Liver (tissue), 9 donors: ENCODE results near the gene CBFA2T2. TPM values are rescaled to one million over a fixed set of nuclear protein-coding genes. Genes with fewer than 3 reads are reported as not detected.

ENCODE experiments used
- DNase-seq: peaks from one replicate; pipeline ENCODE4 v3.0.0-alpha.2; 2017; ENCODE audit warnings: low spot score
- H3K27ac ChIP-seq, 2 donors: one replicate each; pipeline ENCODE4 v1.7.0; 2013; ENCODE audit warnings: inconsistent platforms in 2 of 2, low read length in 2 of 2, control low read depth in 1 of 2, low read depth in 1 of 2, mild to moderate bottlenecking in 1 of 2
- H3K27me3 ChIP-seq, 4 donors: one replicate each; pipeline versions ENCODE4 v1.6.1 to v1.7.0; 2013; ENCODE audit warnings: low read length in 3 of 4, inconsistent platforms in 1 of 4, mild to moderate bottlenecking in 1 of 4, moderate library complexity in 1 of 4; ENCODE audit not compliant: control insufficient read depth in 4 of 4, insufficient read depth in 4 of 4
- H3K36me3 ChIP-seq, 4 donors: one replicate each; pipeline versions ENCODE4 v1.6.1 to v1.7.0; 2013; ENCODE audit warnings: low read length in 3 of 4, mild to moderate bottlenecking in 3 of 4, low read depth in 1 of 4, moderate library complexity in 1 of 4; ENCODE audit not compliant: control insufficient read depth in 4 of 4, insufficient read depth in 3 of 4
- H3K4me1 ChIP-seq, 4 donors: one replicate each; pipeline versions ENCODE4 v1.6.1 to v1.7.0; 2013; ENCODE audit warnings: low read length in 3 of 4, mild to moderate bottlenecking in 3 of 4, moderate library complexity in 1 of 4; ENCODE audit not compliant: control insufficient read depth in 4 of 4, insufficient read depth in 4 of 4
- H3K4me3 ChIP-seq, 3 donors: one replicate each; pipeline versions ENCODE4 v1.6.1 to v1.7.0; 2013; ENCODE audit warnings: low read length in 3 of 3, control low read depth in 1 of 3, low read depth in 1 of 3, mild to moderate bottlenecking in 1 of 3
- H3K9ac ChIP-seq, 2 donors: one replicate each; pipeline ENCODE4 v1.7.0; 2013; ENCODE audit warnings: low read length in 2 of 2, mild to moderate bottlenecking in 2 of 2, moderate library complexity in 2 of 2, control low read depth in 1 of 2, low read depth in 1 of 2
- H3K9me3 ChIP-seq, 4 donors: one replicate each; pipeline versions ENCODE4 v1.6.1 to v1.7.0; 2013; ENCODE audit warnings: low read length in 3 of 4; ENCODE audit not compliant: control insufficient read depth in 4 of 4
- EGR1 ChIP-seq, 2 donors: IDR thresholded peaks; 2 replicates each; pipeline ENCODE4 v1.6.1; 2016 to 2018; ENCODE audit warnings: antibody characterized with exemption in 2 of 2, low read depth in 2 of 2
- FOXA1 ChIP-seq: IDR thresholded peaks from 2 replicates; pipeline ENCODE4 v1.6.1; 2016; ENCODE audit warnings: antibody characterized with exemption
- FOXA2 ChIP-seq: IDR thresholded peaks from 2 replicates; pipeline ENCODE4 v1.6.1; 2016; ENCODE audit warnings: antibody characterized with exemption
- GABPA ChIP-seq, 2 donors: IDR thresholded peaks in 1 of 2; conservative IDR thresholded peaks in 1 of 2; 2 replicates each; pipeline ENCODE4 v1.6.1; 2016; ENCODE audit warnings: antibody characterized with exemption in 2 of 2, mild to moderate bottlenecking in 1 of 2, moderate library complexity in 1 of 2
- HNF4A ChIP-seq, 2 donors: conservative IDR thresholded peaks; 2 replicates each; pipeline ENCODE4 v1.6.1; 2016; ENCODE audit warnings: antibody characterized with exemption in 2 of 2, mild to moderate bottlenecking in 2 of 2
- HNF4G ChIP-seq: IDR thresholded peaks from 2 replicates; pipeline ENCODE4 v1.6.1; 2016; ENCODE audit warnings: antibody characterized with exemption
- NR2F2 ChIP-seq: IDR thresholded peaks from 2 replicates; pipeline ENCODE4 v1.6.1; 2016; ENCODE audit warnings: antibody characterized with exemption
- RAD21 ChIP-seq, 2 donors: IDR thresholded peaks; 2 replicates each; pipeline ENCODE4 v1.6.1; 2016; ENCODE audit warnings: antibody characterized with exemption in 2 of 2, mild to moderate bottlenecking in 2 of 2
- RXRA ChIP-seq, 2 donors: IDR thresholded peaks; 2 replicates each; pipeline ENCODE4 v1.6.1; 2017 to 2018; ENCODE audit warnings: antibody characterized with exemption in 2 of 2, mild to moderate bottlenecking in 1 of 2
- SP1 ChIP-seq: IDR thresholded peaks from 2 replicates; pipeline ENCODE4 v1.6.1; 2018; ENCODE audit warnings: antibody characterized with exemption, mild to moderate bottlenecking
- TAF1 ChIP-seq: conservative IDR thresholded peaks from 2 replicates; pipeline ENCODE4 v1.6.1; 2016; ENCODE audit warnings: antibody characterized with exemption, mild to moderate bottlenecking
- YY1 ChIP-seq: IDR thresholded peaks from 2 replicates; pipeline ENCODE4 v1.6.1; 2016; ENCODE audit warnings: antibody characterized with exemption, mild to moderate bottlenecking
- WGBS: extraction: QIAGEN DNeasy Blood & Tissue Kit; methylation state at CpG from one replicate; pipeline ENCODE4 v1.1.7; 2013; 5-methylcytosine and 5-hydroxymethylcytosine counted together
- polyA plus RNA-seq, 2 donors: library from polyadenylated mRNA; stranded (reverse) in 1 of 2; unstranded in 1 of 2; fragments of 200-250 nt in 1 of 2; fragments of >200 nt in 1 of 2; fragmentation: Nextera tagmentation in 1 of 2; extraction: Ambion mirVana in 1 of 2; gene quantifications; one replicate each; pipeline versions ENCODE4 v1.2.1 to v1.2.3, GENCODE V29; 2013 to 2015
- total RNA-seq, 2 donors: library from RNA; depleted of rRNA; stranded (reverse); fragments of >200 nt; gene quantifications; one replicate each; pipeline ENCODE4 v1.2.3, GENCODE V29; 2014
- TF ChIP-seq, protein P1 (sequence below): IDR thresholded peaks from 2 replicates; pipeline ENCODE4 v1.6.1; 2016; ENCODE audit warnings: antibody characterized with exemption, mild to moderate bottlenecking
- TF ChIP-seq, protein P2 (sequence below): IDR thresholded peaks from 2 replicates; pipeline ENCODE4 v1.6.1; 2016; ENCODE audit warnings: antibody characterized with exemption
- TF ChIP-seq, protein P3 (sequence below): IDR thresholded peaks from 2 replicates; pipeline ENCODE4 v1.6.1; 2016; ENCODE audit warnings: antibody characterized with exemption
- donor health status: healthy.
- donor health status: healthy.
- donor health status: healthy.
- donor health status: healthy.
- donor health status: healthy.

Gene CBFA2T2
- total and polyA plus RNA-seq, 4 donors, result 2.0 to 5.5 (median 5.3) TPM

DNA sequence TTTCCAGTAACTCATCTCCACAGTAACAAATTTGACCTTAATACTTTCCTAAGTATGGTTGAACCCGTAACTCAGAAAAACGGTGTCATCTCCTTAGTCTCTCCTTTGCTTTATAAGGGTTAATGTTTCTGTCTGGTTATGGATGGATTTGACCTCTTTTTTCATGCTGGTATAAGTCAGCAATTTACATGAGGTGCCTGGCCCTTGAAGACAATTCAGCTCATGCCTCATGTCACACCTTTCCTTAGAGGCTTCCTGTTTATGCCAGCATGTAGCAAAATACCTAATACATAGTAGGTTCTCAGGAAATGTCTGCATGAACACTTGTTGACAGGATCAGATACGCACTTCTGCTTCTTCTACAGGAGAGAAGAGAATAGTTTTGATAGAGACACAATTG is 134.5 kb downstream of the CBFA2T2 start:
- no peaks in the 10 kb centered on the region for H3K27me3 ChIP-seq
- no peak overlapping the region for H3K27ac ChIP-seq
- H3K9ac ChIP-seq, result no peak overlapping the region
- 94% methylated on average over 3 of the region's 3 CpGs for WGBS
- H3K36me3 ChIP-seq, result peaks cover 2 to 47% (median 13%) of the 10 kb centered on the region in 4 donors
- no peak overlapping the region for H3K4me3 ChIP-seq
- no peaks in the 10 kb centered on the region for H3K4me1 ChIP-seq
- DNase-seq, result no peak
- TF ChIP-seq GABPA (IDR thresholded peaks at IDR 0.05 in 1 of 2, conservative IDR thresholded peaks at IDR 0.05 in 1 of 2) (no peak), NR2F2 (no peak), EGR1 (IDR thresholded peaks at IDR 0.05; ENCODE audit: low read depth in 2 of 2) (no peak), FOXA2 (no peak), TAF1 (no peak), HNF4G (no peak), SP1 (no peak)
- TF ChIP-seq, protein P1, sequence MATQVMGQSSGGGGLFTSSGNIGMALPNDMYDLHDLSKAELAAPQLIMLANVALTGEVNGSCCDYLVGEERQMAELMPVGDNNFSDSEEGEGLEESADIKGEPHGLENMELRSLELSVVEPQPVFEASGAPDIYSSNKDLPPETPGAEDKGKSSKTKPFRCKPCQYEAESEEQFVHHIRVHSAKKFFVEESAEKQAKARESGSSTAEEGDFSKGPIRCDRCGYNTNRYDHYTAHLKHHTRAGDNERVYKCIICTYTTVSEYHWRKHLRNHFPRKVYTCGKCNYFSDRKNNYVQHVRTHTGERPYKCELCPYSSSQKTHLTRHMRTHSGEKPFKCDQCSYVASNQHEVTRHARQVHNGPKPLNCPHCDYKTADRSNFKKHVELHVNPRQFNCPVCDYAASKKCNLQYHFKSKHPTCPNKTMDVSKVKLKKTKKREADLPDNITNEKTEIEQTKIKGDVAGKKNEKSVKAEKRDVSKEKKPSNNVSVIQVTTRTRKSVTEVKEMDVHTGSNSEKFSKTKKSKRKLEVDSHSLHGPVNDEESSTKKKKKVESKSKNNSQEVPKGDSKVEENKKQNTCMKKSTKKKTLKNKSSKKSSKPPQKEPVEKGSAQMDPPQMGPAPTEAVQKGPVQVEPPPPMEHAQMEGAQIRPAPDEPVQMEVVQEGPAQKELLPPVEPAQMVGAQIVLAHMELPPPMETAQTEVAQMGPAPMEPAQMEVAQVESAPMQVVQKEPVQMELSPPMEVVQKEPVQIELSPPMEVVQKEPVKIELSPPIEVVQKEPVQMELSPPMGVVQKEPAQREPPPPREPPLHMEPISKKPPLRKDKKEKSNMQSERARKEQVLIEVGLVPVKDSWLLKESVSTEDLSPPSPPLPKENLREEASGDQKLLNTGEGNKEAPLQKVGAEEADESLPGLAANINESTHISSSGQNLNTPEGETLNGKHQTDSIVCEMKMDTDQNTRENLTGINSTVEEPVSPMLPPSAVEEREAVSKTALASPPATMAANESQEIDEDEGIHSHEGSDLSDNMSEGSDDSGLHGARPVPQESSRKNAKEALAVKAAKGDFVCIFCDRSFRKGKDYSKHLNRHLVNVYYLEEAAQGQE, result no peak
- TF ChIP-seq, protein P2, sequence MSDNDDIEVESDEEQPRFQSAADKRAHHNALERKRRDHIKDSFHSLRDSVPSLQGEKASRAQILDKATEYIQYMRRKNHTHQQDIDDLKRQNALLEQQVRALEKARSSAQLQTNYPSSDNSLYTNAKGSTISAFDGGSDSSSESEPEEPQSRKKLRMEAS, result no peak
- no peaks in the 10 kb centered on the region for H3K9me3 ChIP-seq

DNA sequence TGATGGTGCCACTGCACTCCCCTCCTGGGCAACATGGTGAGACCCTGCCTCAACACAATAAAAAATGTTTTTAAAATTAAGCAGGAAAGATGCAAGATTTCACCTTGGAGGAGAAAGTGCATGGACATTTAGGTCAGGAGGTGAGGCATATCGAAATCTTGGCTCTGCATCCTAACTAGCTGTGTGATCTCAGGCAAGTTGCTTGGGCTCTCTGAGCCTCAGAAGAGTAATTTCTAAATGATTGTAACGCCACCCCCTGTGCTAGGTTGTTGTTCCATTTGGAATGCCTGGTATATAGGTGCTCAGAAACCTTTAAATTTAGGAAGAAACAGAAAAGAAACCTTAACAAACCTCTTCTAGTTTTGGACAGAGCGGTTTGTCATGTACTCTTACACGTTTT is 136.3 kb downstream of the CBFA2T2 start:
- Histone ChIP-seq H3K9me3 (no peaks in the 10 kb centered on the region), H3K4me1 (no peaks in the 10 kb centered on the region), H3K4me3 (no peak overlapping the region), H3K36me3 (peaks cover 2 to 61% (median 21%) of the 10 kb centered on the region in 4 donors), H3K27me3 (no peaks in the 10 kb centered on the region), H3K9ac (no peak overlapping the region), H3K27ac (no peak overlapping the region)
- TF ChIP-seq, protein P1, result no peak
- WGBS, result 98% methylated on average over 4 of the region's 4 CpGs
- no peak for DNase-seq

DNA sequence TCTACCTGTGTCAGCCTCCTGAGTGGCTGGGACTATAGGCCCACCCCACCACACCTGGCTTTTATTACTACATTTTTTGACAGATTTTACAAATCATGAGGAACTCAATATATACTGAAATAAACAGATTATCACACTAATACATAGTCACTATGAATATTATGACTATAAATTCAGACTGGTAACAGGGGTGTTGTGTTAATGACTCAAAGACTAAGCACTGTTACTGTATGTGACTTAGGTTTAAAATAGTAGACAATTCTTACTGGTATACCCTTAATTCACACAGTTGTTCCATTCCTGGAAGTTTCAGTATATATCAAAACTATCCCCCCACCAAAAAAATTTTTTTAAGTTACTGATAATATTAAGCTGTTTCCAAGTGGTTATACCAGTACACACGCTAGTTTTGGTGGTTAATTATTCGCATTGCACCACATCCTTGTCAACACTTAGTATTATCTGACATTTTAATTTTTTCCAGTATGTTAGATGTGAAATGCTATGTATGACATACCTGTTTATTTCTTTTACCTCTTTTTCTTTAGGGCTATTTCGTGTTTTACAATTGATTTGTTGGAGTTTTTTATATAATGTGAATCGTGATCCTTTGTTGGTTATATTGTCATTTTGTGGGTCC is 137.8 kb downstream of the CBFA2T2 start:
- Histone ChIP-seq H3K4me3 (no peak overlapping the region), H3K27ac (no peak overlapping the region), H3K9me3 (no peaks in the 10 kb centered on the region), H3K9ac (no peak overlapping the region), H3K27me3 (no peaks in the 10 kb centered on the region), H3K4me1 (no peaks in the 10 kb centered on the region), H3K36me3 (peaks cover 4 to 61% (median 21%) of the 10 kb centered on the region in 4 donors)
- DNase-seq, result no peak
- 98% methylated on average over 4 of the region's 4 CpGs for WGBS
- TF ChIP-seq RXRA (IDR thresholded peaks at IDR 0.05) (no peak), RAD21 (IDR thresholded peaks at IDR 0.05) (no peak), FOXA1 (no peak), HNF4A (conservative IDR thresholded peaks at IDR 0.05) (no peak), EGR1 (IDR thresholded peaks at IDR 0.05; ENCODE audit: low read depth in 2 of 2) (no peak), FOXA2 (no peak), YY1 (no peak), HNF4G (no peak), NR2F2 (no peak), SP1 (no peak)
- TF ChIP-seq, protein P2, result no peak
- TF ChIP-seq, protein P3, sequence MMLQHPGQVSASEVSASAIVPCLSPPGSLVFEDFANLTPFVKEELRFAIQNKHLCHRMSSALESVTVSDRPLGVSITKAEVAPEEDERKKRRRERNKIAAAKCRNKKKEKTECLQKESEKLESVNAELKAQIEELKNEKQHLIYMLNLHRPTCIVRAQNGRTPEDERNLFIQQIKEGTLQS, result no peak
- TF ChIP-seq, protein P1, result no peak
